Lung (tissue), 12 donors: ENCODE measurements around the gene ZNF891. TPM values are rescaled to one million over a fixed set of nuclear protein-coding genes. Genes with fewer than 3 reads are reported as not detected.

Source experiments
- ATAC-seq: fragments of 200-7000 bp; cut with Tn5 transposase; one replicate; pipeline ENCODE4 v1.9.1; 2020; ENCODE audit warnings: moderate number of reproducible peaks; ENCODE audit not compliant: insufficient read depth, low FRiP score
- DNase-seq, 3 donors: peaks; one replicate each; pipeline ENCODE4 v3.0.0-alpha.2; 2013 to 2017
- H3K27ac ChIP-seq, 2 donors: one replicate each; pipeline ENCODE4 v1.5.1; 2013; ENCODE audit warnings: mild to moderate bottlenecking in 2 of 2, moderate library complexity in 2 of 2, control low read depth in 1 of 2, inconsistent platforms in 1 of 2, low read depth in 1 of 2, low read length in 1 of 2
- H3K27me3 ChIP-seq, 3 donors: one replicate each; pipeline ENCODE4 v1.5.1; 2013; ENCODE audit warnings: low read length in 2 of 3; ENCODE audit not compliant: control insufficient read depth in 3 of 3, insufficient read depth in 3 of 3
- H3K36me3 ChIP-seq, 4 donors: one replicate each; pipeline ENCODE4 v1.5.1; 2013; ENCODE audit warnings: low read length in 4 of 4, mild to moderate bottlenecking in 1 of 4, moderate library complexity in 1 of 4; ENCODE audit not compliant: control insufficient read depth in 4 of 4, insufficient read depth in 4 of 4
- H3K4me1 ChIP-seq, 5 donors: one replicate each; pipeline ENCODE4 v1.5.1; 2013; ENCODE audit warnings: low read length in 5 of 5, mild to moderate bottlenecking in 2 of 5, moderate library complexity in 1 of 5; ENCODE audit not compliant: control insufficient read depth in 5 of 5, insufficient read depth in 5 of 5
- H3K4me3 ChIP-seq: one replicate; pipeline ENCODE4 v1.5.1; 2013; ENCODE audit warnings: mild to moderate bottlenecking, control low read depth, moderate library complexity
- H3K9ac ChIP-seq, 2 donors: one replicate each; pipeline ENCODE4 v1.5.1; 2013; ENCODE audit warnings: low read length in 2 of 2, control low read depth in 1 of 2; ENCODE audit not compliant: insufficient read depth in 1 of 2
- H3K9me3 ChIP-seq, 4 donors: one replicate each; pipeline ENCODE4 v1.5.1; 2013; ENCODE audit warnings: low read length in 3 of 4, mild to moderate bottlenecking in 1 of 4, moderate library complexity in 1 of 4; ENCODE audit not compliant: control insufficient read depth in 4 of 4, insufficient read depth in 3 of 4
- CTCF ChIP-seq: IDR thresholded peaks from 2 replicates; pipeline ENCODE4 v1.5.1; 2012; ENCODE audit warnings: mild to moderate bottlenecking; ENCODE audit errors: control extremely low read depth, extremely low read depth
- WGBS, 2 donors: extraction: QIAGEN DNeasy Blood & Tissue Kit; methylation state at CpG; one replicate each; pipeline ENCODE4 v1.1.7; 2013; 5-methylcytosine and 5-hydroxymethylcytosine counted together
- polyA plus RNA-seq, 2 donors: library from polyadenylated mRNA; stranded (reverse); fragments of 200-250 nt; gene quantifications; one replicate each; pipeline ENCODE4 v1.2.1, GENCODE V29; 2013
- total RNA-seq, 2 donors: library from RNA; depleted of rRNA in 1 of 2; stranded (reverse); fragments of >200 nt in 1 of 2; gene quantifications; one replicate each; pipeline ENCODE4 v1.2.1, GENCODE V29; 2014 to 2021
- donor health status: control.
- donor health status: control.
- donor health status: Bipolar disorder and iron deficiency.
- donor health status: healthy.
- donor health status: DM: yes; HTN: yes; CAD: no.

Gene ZNF891
- total and polyA plus RNA-seq, 4 donors, result 0.26 to 6.2 (median 1.1) TPM

GRCh38 chr12:133165776-133166175, 35.7 kb upstream of the ZNF891 start:
- Histone ChIP-seq H3K4me1 (no peaks in the 10 kb centered on the region), H3K9me3 (peaks cover 0 to 29% (median 18%) of the 10 kb centered on the region in 4 donors), H3K27ac (no peak overlapping the region), H3K36me3 (no peaks in the 10 kb centered on the region), H3K9ac (no peak overlapping the region), H3K4me3 (no peak overlapping the region), H3K27me3 (no peaks in the 10 kb centered on the region)
- DNase-seq (no peak), ATAC-seq (no peak)
- WGBS, 2 donors, result 93 to 96% methylated on average over 3 of the region's 3 CpGs
- no peak for TF ChIP-seq CTCF

- no peaks in the 10 kb centered on the region for H3K4me1 ChIP-seq
- TF ChIP-seq CTCF, result no peak
- peaks cover 37 to 62% (median 48%) of the 10 kb centered on the region in 4 donors for H3K9me3 ChIP-seq
- DNase-seq, result no peak
- no peaks in the 10 kb centered on the region for H3K27me3 ChIP-seq
- peaks cover 21 to 70% (median 63%) of the 10 kb centered on the region in 4 donors for H3K36me3 ChIP-seq
- H3K9ac ChIP-seq, result no peak overlapping the region
- ATAC-seq, result no peak
- H3K27ac ChIP-seq, result no peak overlapping the region
- 94 to 97% methylated on average over 2 of the region's 2 CpGs for WGBS, 2 donors
- H3K4me3 ChIP-seq, result no peak overlapping the region
Observed at GRCh38 chr12:133156125-133156690, 26.1 kb upstream of the ZNF891 start.

GRCh38 chr12:133145981-133146380, 15.9 kb upstream of the ZNF891 start:
- Histone ChIP-seq H3K36me3 (peaks cover 24 to 49% (median 40%) of the 10 kb centered on the region in 4 donors), H3K27ac (no peak overlapping the region), H3K27me3 (no peaks in the 10 kb centered on the region), H3K4me3 (no peak overlapping the region), H3K9ac (no peak overlapping the region), H3K9me3 (peaks cover 18 to 40% (median 28%) of the 10 kb centered on the region in 4 donors), H3K4me1 (no peaks in the 10 kb centered on the region)
- WGBS, 2 donors, result 96% methylated on average over 2 of the region's 2 CpGs
- no peak for DNase-seq
- TF ChIP-seq CTCF, result no peak
- ATAC-seq, result no peak

GRCh38 chr12:133135747-133136146, 5.7 kb upstream of the ZNF891 start:
- H3K4me3 ChIP-seq, result no peak overlapping the region
- H3K36me3 ChIP-seq, result peaks cover 16 to 59% (median 53%) of the 10 kb centered on the region in 4 donors
- ATAC-seq (no peak), DNase-seq (no peak)
- peaks cover 0 to 7% (median 0%) of the 10 kb centered on the region in 5 donors for H3K4me1 ChIP-seq
- no peaks in the 10 kb centered on the region for H3K27me3 ChIP-seq
- peaks cover 18 to 49% (median 32%) of the 10 kb centered on the region in 4 donors for H3K9me3 ChIP-seq
- H3K9ac ChIP-seq, result no peak overlapping the region
- TF ChIP-seq CTCF, result no peak
- H3K27ac ChIP-seq, result no peak overlapping the region
- 95 to 98% methylated on average over 2 of the region's 2 CpGs for WGBS, 2 donors
